Esophagus (tissue), 2 donors: ENCODE measurements around the gene TNS1. TPM values are rescaled to one million over a fixed set of nuclear protein-coding genes. Genes with fewer than 3 reads are reported as not detected.

ENCODE experiments used
- H3K27ac ChIP-seq, 2 donors: one replicate each; pipeline ENCODE4 v1.5.1; 2013; ENCODE audit warnings: low read depth in 2 of 2, mild to moderate bottlenecking in 2 of 2, inconsistent platforms in 1 of 2, low read length in 1 of 2, moderate library complexity in 1 of 2
- H3K27me3 ChIP-seq, 2 donors: one replicate each; pipeline ENCODE4 v1.6.1; 2013; ENCODE audit warnings: low read length in 2 of 2, control low read depth in 1 of 2, mild to moderate bottlenecking in 1 of 2; ENCODE audit not compliant: insufficient read depth in 2 of 2, control insufficient read depth in 1 of 2
- H3K36me3 ChIP-seq, 2 donors: one replicate each; pipeline ENCODE4 v1.6.1; 2013; ENCODE audit warnings: low read length in 1 of 2; ENCODE audit not compliant: control insufficient read depth in 2 of 2, insufficient read depth in 2 of 2
- H3K4me1 ChIP-seq, 2 donors: one replicate each; pipeline ENCODE4 v1.6.1; 2013; ENCODE audit warnings: low read length in 1 of 2; ENCODE audit not compliant: control insufficient read depth in 2 of 2, insufficient read depth in 2 of 2
- H3K4me3 ChIP-seq, 2 donors: one replicate each; pipeline ENCODE4 v1.5.1; 2013; ENCODE audit warnings: low read length in 2 of 2, mild to moderate bottlenecking in 2 of 2, low read depth in 1 of 2, moderate library complexity in 1 of 2
- H3K9me3 ChIP-seq, 2 donors: one replicate each; pipeline ENCODE4 v1.6.1; 2013; ENCODE audit warnings: mild to moderate bottlenecking in 2 of 2, low read depth in 1 of 2, low read length in 1 of 2, moderate library complexity in 1 of 2; ENCODE audit not compliant: control insufficient read depth in 2 of 2, insufficient read depth in 1 of 2
- WGBS, 2 donors: extraction: QIAGEN DNeasy Blood & Tissue Kit; methylation state at CpG; one replicate each; pipeline ENCODE4 v1.1.7; 2013; 5-methylcytosine and 5-hydroxymethylcytosine counted together
- polyA plus RNA-seq, 2 donors: library from polyadenylated mRNA; stranded (reverse); fragments of 200-250 nt; gene quantifications; one replicate each; pipeline ENCODE4 v1.2.3, GENCODE V29; 2013
- donor health status: healthy with polysubstance abuse.
- donor health status: Bipolar disorder and iron deficiency.

Gene TNS1
- polyA plus RNA-seq, 2 donors: 28.3 to 39.0 TPM

GRCh38 chr2:217766356-217766755 is 236.4 kb downstream of the TNS1 start:
- peaks cover 0 to 3% of the 10 kb centered on the region in 2 donors for H3K9me3 ChIP-seq

GRCh38 chr2:217761645-217762277 is 241.0 kb downstream of the TNS1 start:
- Histone ChIP-seq H3K4me1 (no peaks in the 10 kb centered on the region), H3K36me3 (no peaks in the 10 kb centered on the region), H3K4me3 (no peak overlapping the region), H3K27me3 (no peaks in the 10 kb centered on the region), H3K9me3 (peaks cover 0 to 3% of the 10 kb centered on the region in 2 donors), H3K27ac (no peak overlapping the region)
- WGBS, 2 donors: 93 to 94% methylated on average over 1 of the region's 1 CpG

More at GRCh38 chr2:217766356-217766755, 236.4 kb downstream of the TNS1 start:
- H3K36me3 ChIP-seq: no peaks in the 10 kb centered on the region
- no peaks in the 10 kb centered on the region for H3K4me1 ChIP-seq
- H3K27ac ChIP-seq: no peak overlapping the region
- H3K27me3 ChIP-seq: no peaks in the 10 kb centered on the region
- WGBS, 2 donors: 87 to 91% methylated on average over 4 of the region's 4 CpGs
- no peak overlapping the region for H3K4me3 ChIP-seq

GRCh38 chr2:217759991-217760390 is 242.8 kb downstream of the TNS1 start:
- H3K4me1 ChIP-seq: peaks cover under 1 to 4% of the 10 kb centered on the region in 2 donors
- 62 to 69% methylated on average over 2 of the region's 2 CpGs for WGBS, 2 donors
- no peaks in the 10 kb centered on the region for H3K27me3 ChIP-seq
- H3K27ac ChIP-seq: no peak overlapping the region
- no peak overlapping the region for H3K4me3 ChIP-seq
- H3K36me3 ChIP-seq: no peaks in the 10 kb centered on the region
- peaks cover 0 to 3% of the 10 kb centered on the region in 2 donors for H3K9me3 ChIP-seq

GRCh38 chr2:217757108-217757463 is 245.7 kb downstream of the TNS1 start:
- Histone ChIP-seq H3K36me3 (no peaks in the 10 kb centered on the region), H3K4me3 (no peak overlapping the region), H3K27ac (no peak overlapping the region), H3K9me3 (peaks cover 0 to 1% of the 10 kb centered on the region in 2 donors), H3K27me3 (no peaks in the 10 kb centered on the region), H3K4me1 (peaks cover 3 to 4% of the 10 kb centered on the region in 2 donors)
- WGBS, 2 donors: 79% methylated on average over 2 of the region's 2 CpGs

GRCh38 chr2:217756375-217757107 is 246.3 kb downstream of the TNS1 start:
- WGBS, 2 donors: 20 to 35% methylated on average over 28 to 34 of the region's 34 CpGs
- Histone ChIP-seq H3K4me3 (no peak overlapping the region), H3K4me1 (peaks cover 3 to 4% of the 10 kb centered on the region in 2 donors), H3K27ac (no peak overlapping the region), H3K9me3 (no peaks in the 10 kb centered on the region), H3K36me3 (no peaks in the 10 kb centered on the region), H3K27me3 (no peaks in the 10 kb centered on the region)

- no peak overlapping the region for H3K27ac ChIP-seq
- peaks cover 3 to 4% of the 10 kb centered on the region in 2 donors for H3K4me1 ChIP-seq
- no peaks in the 10 kb centered on the region for H3K36me3 ChIP-seq
- 68 to 72% methylated on average over 5 of the region's 5 CpGs for WGBS, 2 donors
- H3K27me3 ChIP-seq: no peaks in the 10 kb centered on the region
- H3K4me3 ChIP-seq: no peak overlapping the region
- no peaks in the 10 kb centered on the region for H3K9me3 ChIP-seq
Observed at GRCh38 chr2:217755027-217755745, 247.6 kb downstream of the TNS1 start.

- no peak overlapping the region for H3K27ac ChIP-seq
Observed at GRCh38 chr2:217753460-217754200, 249.2 kb downstream of the TNS1 start.

GRCh38 chr2:217752714-217753459 is 249.9 kb downstream of the TNS1 start:
- Histone ChIP-seq H3K27me3 (no peaks in the 10 kb centered on the region), H3K9me3 (no peaks in the 10 kb centered on the region), H3K4me3 (no peak overlapping the region), H3K36me3 (no peaks in the 10 kb centered on the region), H3K27ac (no peak overlapping the region), H3K4me1 (peaks cover 3 to 4% of the 10 kb centered on the region in 2 donors)
- 83 to 84% methylated on average over 10 of the region's 10 CpGs for WGBS, 2 donors

More at GRCh38 chr2:217753460-217754200, 249.2 kb downstream of the TNS1 start:
- Histone ChIP-seq H3K27me3 (no peaks in the 10 kb centered on the region), H3K36me3 (no peaks in the 10 kb centered on the region), H3K4me3 (no peak overlapping the region), H3K4me1 (peaks cover 3 to 4% of the 10 kb centered on the region in 2 donors), H3K9me3 (no peaks in the 10 kb centered on the region)
- WGBS, 2 donors: 80% methylated on average over 9 of the region's 9 CpGs
